Hematopoietic multipotent progenitor cell treated with erythropoietin and hydrocortisone succinate and interleukin-3 and kit ligand, for 17 days (in vitro differentiated cells): ENCODE results near the gene KPNA6.

Experiments used
- DNase-seq: peaks from one replicate; pipeline ENCODE4 v3.0.0-alpha.2; 2015; ENCODE audit warnings: low spot score

KPNA6 gene

GRCh38 chr1:32187850-32188249, 80.0 kb downstream of the KPNA6 start:
- no peak for DNase-seq

GRCh38 chr1:32192220-32192948, 84.5 kb downstream of the KPNA6 start:
- DNase-seq = no peak

GRCh38 chr1:32194984-32195383, 87.1 kb downstream of the KPNA6 start:
- no peak for DNase-seq

GRCh38 chr1:32195531-32195930, 87.7 kb downstream of the KPNA6 start:
- no peak for DNase-seq

DNA sequence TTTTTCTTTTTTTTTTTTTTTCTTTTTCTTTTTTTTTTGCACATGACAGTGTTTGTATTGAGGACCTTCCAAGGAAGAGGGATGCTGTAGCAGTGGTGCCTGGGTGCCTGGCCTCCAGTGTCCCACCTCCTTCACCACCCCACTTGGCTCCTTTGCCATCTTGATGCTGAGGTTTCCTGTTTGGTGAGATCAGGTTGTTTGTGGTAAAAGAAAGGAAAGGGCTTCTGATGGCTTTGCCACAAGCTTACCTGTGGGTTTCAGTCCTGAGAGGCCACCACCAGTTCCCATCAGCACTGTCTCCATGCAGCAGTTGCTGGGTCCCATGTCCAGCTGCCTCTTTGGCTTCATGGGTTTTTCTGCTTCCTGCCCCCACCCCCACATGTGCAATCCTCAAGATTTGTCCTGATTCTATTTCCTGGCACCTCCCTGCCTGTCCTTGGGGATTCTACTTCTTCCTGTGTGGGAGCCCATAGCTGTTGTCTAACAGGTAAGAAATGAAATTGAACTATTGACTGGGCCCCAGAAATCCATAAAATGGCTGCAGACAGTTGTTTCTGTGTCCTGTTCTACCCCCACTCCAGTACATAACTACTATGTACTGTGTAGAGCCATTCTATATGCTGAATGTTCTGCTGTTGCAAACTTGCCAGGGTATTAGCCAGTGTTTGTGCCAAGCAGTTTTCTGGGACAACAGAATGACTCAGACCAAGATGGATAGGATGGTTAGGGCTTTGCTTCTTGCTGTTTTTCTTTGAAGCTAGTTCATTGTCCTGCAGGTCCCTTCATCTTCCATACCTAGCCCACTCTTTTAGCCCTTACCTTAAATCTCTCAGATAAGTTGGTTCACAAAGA, 88.3 kb downstream of the KPNA6 start:
- DNase-seq = no peak

GRCh38 chr1:32197074-32197473, 89.2 kb downstream of the KPNA6 start:
- DNase-seq = no peak

DNA sequence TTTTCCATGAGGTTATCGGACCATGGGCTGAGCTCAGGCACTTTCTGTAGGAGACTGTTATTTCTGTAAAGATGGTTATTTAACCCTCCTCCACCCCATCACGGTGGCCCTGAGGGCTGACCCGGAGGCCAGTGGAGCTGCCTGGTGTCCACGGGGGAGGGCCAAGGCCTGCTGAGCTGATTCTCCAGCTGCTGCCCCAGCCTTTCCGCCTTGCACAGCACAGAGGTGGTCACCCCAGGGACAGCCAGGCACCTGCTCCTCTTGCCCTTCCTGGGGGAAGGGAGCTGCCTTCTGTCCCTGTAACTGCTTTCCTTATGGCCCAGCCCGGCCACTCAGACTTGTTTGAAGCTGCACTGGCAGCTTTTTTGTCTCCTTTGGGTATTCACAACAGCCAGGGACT, 90.0 kb downstream of the KPNA6 start:
- DNase-seq = no peak

DNA sequence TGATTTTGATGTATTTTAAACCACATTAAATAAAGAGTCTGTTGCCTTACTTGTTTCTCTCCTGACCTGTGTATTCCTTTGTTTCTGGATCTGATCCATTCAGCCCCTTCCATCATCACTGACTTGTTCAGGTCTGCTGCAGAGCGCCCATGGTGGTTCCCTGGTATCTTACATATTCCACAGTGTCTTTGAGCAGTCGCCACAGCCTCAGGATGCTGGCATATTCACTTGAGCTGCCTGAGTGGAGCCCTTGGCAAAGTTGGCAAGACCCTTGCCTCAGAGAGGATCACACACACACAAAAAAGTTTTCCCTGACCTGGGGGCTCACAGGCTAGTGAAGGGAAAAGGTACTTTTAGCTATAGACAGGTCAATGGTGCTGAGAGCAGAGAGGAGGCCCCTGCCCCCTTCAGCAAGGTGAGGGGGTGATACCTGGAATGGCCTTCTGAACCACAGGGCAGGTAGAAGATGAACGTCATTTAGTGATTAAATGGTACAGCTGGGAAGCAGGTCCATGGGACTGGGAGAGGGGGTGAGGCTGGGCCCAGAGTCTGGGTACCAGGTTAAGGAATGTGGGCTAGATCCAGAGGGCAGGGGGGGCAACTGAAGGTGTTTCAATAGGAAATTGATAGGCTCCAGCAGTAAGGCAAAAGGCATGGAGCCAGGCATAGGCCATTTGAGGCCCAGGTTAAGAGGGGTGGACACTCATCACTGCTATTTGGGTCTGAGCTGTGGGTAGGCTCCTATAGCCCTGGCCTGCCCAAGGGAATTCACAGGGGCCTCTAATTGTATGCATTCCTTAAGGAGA, 90.6 kb downstream of the KPNA6 start:
- DNase-seq = no peak

DNA sequence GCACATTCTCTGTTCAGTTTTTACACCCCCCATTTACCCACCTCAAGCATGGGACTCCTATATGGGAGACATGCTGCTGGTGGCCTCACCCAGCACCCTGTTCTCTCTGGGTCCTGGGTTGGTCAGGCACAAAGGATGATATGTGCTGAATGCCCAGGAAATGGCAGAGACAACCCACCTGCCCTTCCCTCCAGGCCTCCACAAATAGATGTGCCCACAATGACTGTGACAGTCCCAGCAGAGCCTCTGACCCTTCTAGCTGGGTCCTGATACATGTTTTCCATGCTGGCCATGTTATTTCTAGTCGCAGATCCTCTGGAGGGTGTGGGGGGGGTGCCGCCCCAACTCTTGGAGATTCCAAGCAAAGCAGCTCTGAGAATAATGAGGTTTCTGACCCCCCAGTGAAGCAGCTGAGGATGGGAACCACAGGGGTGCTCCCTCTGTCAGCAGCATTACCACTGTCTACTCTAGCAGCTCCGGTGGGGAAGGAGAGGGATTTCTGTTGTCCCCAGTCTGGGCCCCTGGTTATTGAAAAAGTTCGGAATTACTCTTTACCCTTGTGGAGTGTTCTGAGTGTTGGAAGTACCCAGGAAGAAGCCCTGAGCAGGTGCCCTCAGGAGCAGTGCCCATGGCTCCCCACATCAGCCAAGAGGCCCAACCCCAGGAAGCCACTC, 91.3 kb downstream of the KPNA6 start:
- no peak for DNase-seq

DNA sequence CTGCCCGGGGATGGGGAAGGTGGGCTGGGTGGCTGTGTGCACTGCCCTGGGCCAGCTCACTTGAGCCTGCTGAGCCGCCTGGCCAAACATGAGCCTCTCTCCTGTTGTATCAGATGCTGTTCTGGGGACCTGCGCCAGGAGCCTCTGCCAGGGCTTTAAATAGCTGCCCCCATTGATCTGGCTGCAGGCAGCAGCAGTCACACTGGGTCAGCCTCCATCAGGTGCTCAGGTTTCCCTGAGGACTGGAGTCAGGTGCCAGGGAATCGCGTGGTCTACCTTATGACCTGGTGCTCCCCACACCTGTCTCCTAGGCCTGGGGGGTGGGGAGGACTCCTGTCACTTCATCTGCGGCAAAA, 91.8 kb downstream of the KPNA6 start:
- DNase-seq = no peak

- DNase-seq = peak; percentile 29
Measured at GRCh38 chr1:32200226-32201010, 92.6 kb downstream of the KPNA6 start, which contains the start of gene CCDC28B. Gene CCDC28B (plus strand): TSS chr1:32200595. CDS start chr1:32201936, 1,341 bp downstream.

DNA sequence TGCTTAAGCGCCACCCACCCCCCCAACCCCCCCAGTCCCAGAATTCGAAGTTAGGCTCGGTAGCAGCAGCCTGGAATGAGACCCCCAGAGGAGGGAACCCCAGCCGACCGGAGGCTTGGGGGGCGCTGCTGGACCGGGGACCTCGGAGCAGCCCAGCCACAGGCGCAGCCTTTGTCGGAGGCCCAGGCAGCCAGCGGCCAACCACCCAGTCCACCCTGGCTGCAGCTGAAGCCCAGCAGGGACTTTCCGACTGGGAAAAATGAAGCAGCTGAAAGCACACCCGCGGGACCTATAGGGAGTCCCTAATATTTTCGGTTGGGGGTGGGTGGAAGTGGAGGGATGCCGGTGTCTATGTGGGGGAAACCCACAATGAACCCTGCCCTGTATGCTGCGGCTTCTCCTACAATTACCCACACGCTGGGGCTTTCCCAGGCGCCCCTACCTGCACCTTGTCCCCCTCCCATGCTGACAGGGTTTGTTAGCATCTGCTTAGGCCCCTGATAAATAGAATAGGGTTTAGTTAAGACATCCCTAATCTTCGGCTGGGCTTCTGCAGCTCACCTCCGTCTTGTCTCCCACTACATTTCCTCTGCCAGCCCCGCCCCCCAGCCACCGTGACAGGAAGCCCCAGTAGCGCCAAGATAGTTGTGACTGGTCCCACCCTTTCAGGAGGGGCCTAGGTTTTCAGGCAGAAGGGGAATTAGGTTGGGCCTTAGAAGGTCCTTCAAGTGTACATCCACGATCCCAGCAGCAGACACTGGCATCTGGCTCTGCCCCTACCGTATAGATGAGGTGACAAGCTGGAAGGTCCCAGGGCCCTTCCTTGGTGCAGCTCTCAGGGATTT, 93.4 kb downstream of the KPNA6 start:
- DNase-seq = peak; percentile 36

DNA sequence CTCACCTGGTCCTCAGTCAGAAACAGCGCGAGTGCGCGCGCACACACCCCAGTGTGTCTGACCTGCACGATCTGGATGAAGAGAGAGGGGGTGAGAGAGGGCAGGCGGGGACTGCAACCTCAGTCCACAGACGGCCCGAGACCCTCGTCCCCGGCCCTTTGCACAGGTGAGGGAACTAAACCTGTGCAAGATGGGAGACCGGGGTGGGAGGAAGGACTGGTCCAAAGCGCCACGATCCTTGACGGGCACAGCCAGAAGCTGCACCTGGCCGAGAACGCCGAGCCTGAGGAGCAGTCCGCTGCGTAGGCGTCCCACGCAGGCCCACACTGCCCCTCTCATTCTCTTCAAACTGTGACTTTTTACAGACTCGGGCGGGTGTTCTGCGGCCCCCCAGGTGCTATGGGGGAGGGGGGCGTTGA, 97.1 kb downstream of the KPNA6 start:
- no peak for DNase-seq

GRCh38 chr1:32205401-32206370, 97.8 kb downstream of the KPNA6 start, which contains the start of gene IQCC:
Gene IQCC (plus strand): TSS chr1:32205671. CDS start chr1:32205682, 11 bp downstream.
- peak; percentile 84 for DNase-seq

- DNase-seq = no peak
Measured at GRCh38 chr1:32208469-32208868, 100.6 kb downstream of the KPNA6 start.

- DNase-seq = peak; percentile 87
Measured at GRCh38 chr1:32208891-32209328, 101.1 kb downstream of the KPNA6 start, which contains the start of gene DCDC2B. Gene DCDC2B (plus strand): TSS chr1:32209089. CDS start chr1:32209094, 5 bp downstream.

- DNase-seq = peak; percentile 67
Measured at GRCh38 chr1:32215629-32216480, 108.0 kb downstream of the KPNA6 start.

DNA sequence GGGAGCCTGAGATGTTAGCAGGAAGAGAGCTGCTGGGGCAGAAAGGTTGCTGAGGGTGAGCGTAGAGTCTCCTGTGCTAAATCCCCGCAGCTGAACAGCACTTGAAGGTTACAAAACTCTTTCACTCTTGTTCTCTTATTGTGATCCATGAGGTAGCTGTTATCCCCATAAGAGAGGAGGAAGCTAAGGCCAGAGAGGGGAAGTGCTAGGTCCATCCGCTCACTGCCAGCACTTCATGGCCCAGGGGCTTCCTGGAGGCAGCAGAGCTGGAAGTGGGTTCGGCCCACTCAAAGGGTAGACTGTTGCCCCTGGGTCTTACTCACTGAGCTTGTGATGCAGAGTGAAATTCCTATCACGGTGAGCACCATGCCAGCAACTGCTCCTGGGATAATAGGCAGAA, 108.7 kb downstream of the KPNA6 start:
- DNase-seq = no peak
